HG03439 (cell line): ENCODE measurements around the gene GATA5.
"Not testable (repeated sequence)": the region's sequence is repeated elsewhere in the genome, so short reads cannot be mapped to it uniquely, and the experiment has no call there.

Experiments used
- ATAC-seq: cut with Tn5 transposase; IDR thresholded peaks from one replicate; pipeline ENCODE4 v1.9.1; 2021; ENCODE audit warnings: mild to moderate bottlenecking, moderate library complexity; ENCODE audit not compliant: unreplicated experiment

The GATA5 gene

GRCh38 chr20:62505337-62506045 lies 29.7 kb upstream of the GATA5 start:
- ATAC-seq: no peak

GRCh38 chr20:62504323-62504722 lies 28.5 kb upstream of the GATA5 start:
- ATAC-seq: no peak

- ATAC-seq: no peak
Measured at GRCh38 chr20:62503401-62504178, 27.8 kb upstream of the GATA5 start.

- no peak for ATAC-seq
Measured at GRCh38 chr20:62502496-62503095, 26.8 kb upstream of the GATA5 start.

GRCh38 chr20:62501801-62502495 lies 26.2 kb upstream of the GATA5 start:
- peak; percentile 52 for ATAC-seq

GRCh38 chr20:62500237-62500864 lies 24.6 kb upstream of the GATA5 start:
- ATAC-seq: no peak

- ATAC-seq: no peak
Measured at GRCh38 chr20:62499758-62500236, 24.0 kb upstream of the GATA5 start.

- no peak for ATAC-seq
Measured at GRCh38 chr20:62498874-62499273, 23.1 kb upstream of the GATA5 start.

GRCh38 chr20:62496568-62497218 lies 20.9 kb upstream of the GATA5 start:
- ATAC-seq: no peak

- no peak for ATAC-seq
Measured at GRCh38 chr20:62495749-62496567, 20.2 kb upstream of the GATA5 start.

- ATAC-seq: no peak
Measured at GRCh38 chr20:62494980-62495748, 19.4 kb upstream of the GATA5 start.

GRCh38 chr20:62494537-62494936 lies 18.7 kb upstream of the GATA5 start:
- ATAC-seq: no peak

GRCh38 chr20:62493886-62494285 lies 18.1 kb upstream of the GATA5 start:
- no peak for ATAC-seq

GRCh38 chr20:62493253-62493885 lies 17.6 kb upstream of the GATA5 start:
- ATAC-seq: no peak

- no peak for ATAC-seq
Measured at GRCh38 chr20:62492711-62493110, 16.9 kb upstream of the GATA5 start.

GRCh38 chr20:62490783-62491182 lies 15.0 kb upstream of the GATA5 start:
- not testable (repeated sequence) for ATAC-seq

GRCh38 chr20:62489932-62490263 lies 14.1 kb upstream of the GATA5 start:
- ATAC-seq: no peak

GRCh38 chr20:62489186-62489931 lies 13.6 kb upstream of the GATA5 start:
- ATAC-seq: no peak
